ENCODE data around the gene CBR3.
"Not testable (repeated sequence)": the region's sequence is repeated elsewhere in the genome, so short reads cannot be mapped to it uniquely, and the experiment has no call there.

DNA sequence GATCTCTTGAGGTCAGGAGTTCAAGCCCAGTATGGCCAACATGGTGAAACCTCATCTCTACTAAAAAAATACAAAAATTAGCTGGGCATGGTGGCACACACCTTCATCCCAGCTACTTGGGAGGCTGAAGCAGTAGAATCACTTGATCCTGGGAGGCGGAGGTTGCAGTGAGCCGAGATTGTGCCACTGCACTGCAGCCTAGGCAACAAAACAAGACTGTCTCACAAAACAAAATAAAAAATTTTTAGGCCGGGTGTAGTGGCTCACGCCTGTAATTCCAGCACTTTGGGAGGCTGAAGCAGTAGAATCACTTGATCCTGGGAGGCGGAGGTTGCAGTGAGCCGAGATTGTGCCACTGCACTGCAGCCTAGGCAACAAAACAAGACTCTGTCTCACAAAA is 9.4 kb downstream of the CBR3 start:
- TF ChIP-seq, protein P1, sequence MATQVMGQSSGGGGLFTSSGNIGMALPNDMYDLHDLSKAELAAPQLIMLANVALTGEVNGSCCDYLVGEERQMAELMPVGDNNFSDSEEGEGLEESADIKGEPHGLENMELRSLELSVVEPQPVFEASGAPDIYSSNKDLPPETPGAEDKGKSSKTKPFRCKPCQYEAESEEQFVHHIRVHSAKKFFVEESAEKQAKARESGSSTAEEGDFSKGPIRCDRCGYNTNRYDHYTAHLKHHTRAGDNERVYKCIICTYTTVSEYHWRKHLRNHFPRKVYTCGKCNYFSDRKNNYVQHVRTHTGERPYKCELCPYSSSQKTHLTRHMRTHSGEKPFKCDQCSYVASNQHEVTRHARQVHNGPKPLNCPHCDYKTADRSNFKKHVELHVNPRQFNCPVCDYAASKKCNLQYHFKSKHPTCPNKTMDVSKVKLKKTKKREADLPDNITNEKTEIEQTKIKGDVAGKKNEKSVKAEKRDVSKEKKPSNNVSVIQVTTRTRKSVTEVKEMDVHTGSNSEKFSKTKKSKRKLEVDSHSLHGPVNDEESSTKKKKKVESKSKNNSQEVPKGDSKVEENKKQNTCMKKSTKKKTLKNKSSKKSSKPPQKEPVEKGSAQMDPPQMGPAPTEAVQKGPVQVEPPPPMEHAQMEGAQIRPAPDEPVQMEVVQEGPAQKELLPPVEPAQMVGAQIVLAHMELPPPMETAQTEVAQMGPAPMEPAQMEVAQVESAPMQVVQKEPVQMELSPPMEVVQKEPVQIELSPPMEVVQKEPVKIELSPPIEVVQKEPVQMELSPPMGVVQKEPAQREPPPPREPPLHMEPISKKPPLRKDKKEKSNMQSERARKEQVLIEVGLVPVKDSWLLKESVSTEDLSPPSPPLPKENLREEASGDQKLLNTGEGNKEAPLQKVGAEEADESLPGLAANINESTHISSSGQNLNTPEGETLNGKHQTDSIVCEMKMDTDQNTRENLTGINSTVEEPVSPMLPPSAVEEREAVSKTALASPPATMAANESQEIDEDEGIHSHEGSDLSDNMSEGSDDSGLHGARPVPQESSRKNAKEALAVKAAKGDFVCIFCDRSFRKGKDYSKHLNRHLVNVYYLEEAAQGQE (IDR thresholded peaks at IDR 0.05; ENCODE audit: low read depth) = not testable (repeated sequence)
- TF ChIP-seq, protein P2, sequence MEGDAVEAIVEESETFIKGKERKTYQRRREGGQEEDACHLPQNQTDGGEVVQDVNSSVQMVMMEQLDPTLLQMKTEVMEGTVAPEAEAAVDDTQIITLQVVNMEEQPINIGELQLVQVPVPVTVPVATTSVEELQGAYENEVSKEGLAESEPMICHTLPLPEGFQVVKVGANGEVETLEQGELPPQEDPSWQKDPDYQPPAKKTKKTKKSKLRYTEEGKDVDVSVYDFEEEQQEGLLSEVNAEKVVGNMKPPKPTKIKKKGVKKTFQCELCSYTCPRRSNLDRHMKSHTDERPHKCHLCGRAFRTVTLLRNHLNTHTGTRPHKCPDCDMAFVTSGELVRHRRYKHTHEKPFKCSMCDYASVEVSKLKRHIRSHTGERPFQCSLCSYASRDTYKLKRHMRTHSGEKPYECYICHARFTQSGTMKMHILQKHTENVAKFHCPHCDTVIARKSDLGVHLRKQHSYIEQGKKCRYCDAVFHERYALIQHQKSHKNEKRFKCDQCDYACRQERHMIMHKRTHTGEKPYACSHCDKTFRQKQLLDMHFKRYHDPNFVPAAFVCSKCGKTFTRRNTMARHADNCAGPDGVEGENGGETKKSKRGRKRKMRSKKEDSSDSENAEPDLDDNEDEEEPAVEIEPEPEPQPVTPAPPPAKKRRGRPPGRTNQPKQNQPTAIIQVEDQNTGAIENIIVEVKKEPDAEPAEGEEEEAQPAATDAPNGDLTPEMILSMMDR (IDR thresholded peaks at IDR 0.05 in 2 of 3, conservative IDR thresholded peaks at IDR 0.05 in 1 of 3; ENCODE audit: borderline replicate concordance in 1 of 3, insufficient read depth in 1 of 3, low read depth in 2 of 3, low read length in 2 of 3) = not testable (repeated sequence)
- not testable (repeated sequence) for TF ChIP-seq ELF1 (IDR thresholded peaks at IDR 0.05; ENCODE audit: borderline replicate concordance, low read depth); TCF7L2 (IDR thresholded peaks at IDR 0.05; ENCODE audit: borderline replicate concordance, extremely low read depth, insufficient read depth, insufficient read length); YY1 (IDR thresholded peaks at IDR 0.05; ENCODE audit: extremely low read depth, insufficient replicate concordance, low read depth, low read length)
- TF ChIP-seq, protein P3, sequence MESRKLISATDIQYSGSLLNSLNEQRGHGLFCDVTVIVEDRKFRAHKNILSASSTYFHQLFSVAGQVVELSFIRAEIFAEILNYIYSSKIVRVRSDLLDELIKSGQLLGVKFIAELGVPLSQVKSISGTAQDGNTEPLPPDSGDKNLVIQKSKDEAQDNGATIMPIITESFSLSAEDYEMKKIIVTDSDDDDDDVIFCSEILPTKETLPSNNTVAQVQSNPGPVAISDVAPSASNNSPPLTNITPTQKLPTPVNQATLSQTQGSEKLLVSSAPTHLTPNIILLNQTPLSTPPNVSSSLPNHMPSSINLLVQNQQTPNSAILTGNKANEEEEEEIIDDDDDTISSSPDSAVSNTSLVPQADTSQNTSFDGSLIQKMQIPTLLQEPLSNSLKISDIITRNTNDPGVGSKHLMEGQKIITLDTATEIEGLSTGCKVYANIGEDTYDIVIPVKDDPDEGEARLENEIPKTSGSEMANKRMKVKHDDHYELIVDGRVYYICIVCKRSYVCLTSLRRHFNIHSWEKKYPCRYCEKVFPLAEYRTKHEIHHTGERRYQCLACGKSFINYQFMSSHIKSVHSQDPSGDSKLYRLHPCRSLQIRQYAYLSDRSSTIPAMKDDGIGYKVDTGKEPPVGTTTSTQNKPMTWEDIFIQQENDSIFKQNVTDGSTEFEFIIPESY (IDR thresholded peaks at IDR 0.05; ENCODE audit: extremely low read depth, insufficient replicate concordance, low read length) = not testable (repeated sequence)

Measured in HCT116 (cell line).